Activated effector memory CD4-positive, alpha-beta T cell treated with anti-CD3 and anti-CD28 coated beads, Interleukin-2, amount 50 U/mL, for 16 hours (primary cell): Measurements from ENCODE around the gene GIPC1.
"Not testable (repeated sequence)": the region's sequence is repeated elsewhere in the genome, so short reads cannot be mapped to it uniquely, and the experiment has no call there.

Source experiments
- DNase-seq: peaks from one replicate; pipeline ENCODE4 v3.0.0-alpha.2; 2020

Gene GIPC1

GRCh38 chr19:14517840-14518505, 22.0 kb upstream of the GIPC1 start, which contains the start of gene DNAJB1:
DNAJB1 (minus strand) TSS chr19:14518397; CDS start chr19:14518349, 48 bp downstream.
- DNase-seq = peak; percentile 91

GRCh38 chr19:14517446-14517839, 21.5 kb upstream of the GIPC1 start:
- no peak for DNase-seq

DNA sequence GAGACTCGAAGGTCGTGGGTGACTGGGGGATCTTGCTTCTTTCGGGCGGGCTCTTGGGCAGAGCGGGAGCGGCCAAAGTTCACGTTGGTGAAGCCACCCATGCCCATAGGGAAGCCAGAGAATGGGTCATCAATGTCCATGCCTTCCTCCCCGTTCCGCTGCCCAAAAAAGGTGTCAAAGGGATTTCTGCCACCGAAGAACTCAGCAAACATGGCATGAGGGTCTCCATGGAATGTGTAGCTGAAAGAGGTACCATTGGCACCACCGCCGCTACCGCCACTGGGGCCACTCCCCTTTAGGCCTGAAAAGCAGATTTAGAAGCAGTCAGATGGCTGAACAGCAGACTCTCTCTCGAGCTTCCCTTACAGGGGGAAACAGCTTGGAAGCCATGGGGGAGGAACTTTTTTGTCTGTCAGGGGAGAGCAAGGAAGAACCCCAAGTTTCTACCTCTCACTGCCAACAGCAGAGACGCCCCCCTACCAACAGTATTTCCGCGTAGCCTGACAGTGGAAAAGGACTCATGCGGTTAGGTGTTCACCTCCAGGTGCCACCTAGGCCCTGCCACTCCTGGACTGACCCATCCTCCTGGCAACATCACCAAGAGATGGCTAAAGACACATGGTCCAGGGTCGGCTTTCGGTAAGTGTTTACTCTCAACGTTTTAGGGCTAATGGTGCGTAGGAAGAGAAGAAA, 21.0 kb upstream of the GIPC1 start:
- DNase-seq = peak; percentile 75

GRCh38 chr19:14516048-14516534, 20.2 kb upstream of the GIPC1 start:
- peak; percentile 71 for DNase-seq

DNA sequence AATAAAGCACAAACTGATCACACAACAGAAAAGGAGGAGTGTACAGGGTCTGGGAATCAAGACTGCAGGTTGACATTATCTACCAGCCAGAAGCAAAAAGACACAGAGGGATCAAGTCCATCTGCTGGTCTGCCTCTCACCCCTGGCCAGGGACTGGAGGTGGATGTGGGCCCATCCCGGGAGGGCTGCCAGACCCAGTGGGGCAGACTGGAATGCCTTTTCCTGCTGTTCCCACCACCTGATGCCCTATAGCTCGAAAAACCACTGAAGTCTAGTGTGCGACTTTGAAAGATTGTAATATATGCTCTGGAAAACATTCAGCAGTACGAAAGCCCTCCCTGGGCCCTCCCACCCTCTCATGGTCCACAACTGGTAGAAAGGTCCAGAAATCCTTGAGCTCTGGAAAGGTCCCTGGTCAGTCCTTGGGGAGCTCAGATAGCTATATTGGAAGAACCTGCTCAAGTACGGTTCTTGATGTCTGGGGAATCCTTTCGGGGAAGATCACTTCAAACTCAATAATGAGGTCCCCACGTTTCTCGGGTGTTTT, 19.6 kb upstream of the GIPC1 start:
- DNase-seq = no peak

GRCh38 chr19:14514215-14514863, 18.4 kb upstream of the GIPC1 start:
- DNase-seq = no peak

GRCh38 chr19:14512406-14512961, 16.6 kb upstream of the GIPC1 start:
- DNase-seq = no peak

- DNase-seq = no peak
These were observed 15.3 kb upstream of the GIPC1 start for GRCh38 chr19:14511229-14511593.

GRCh38 chr19:14510311-14511228, 14.6 kb upstream of the GIPC1 start:
- no peak for DNase-seq

DNA sequence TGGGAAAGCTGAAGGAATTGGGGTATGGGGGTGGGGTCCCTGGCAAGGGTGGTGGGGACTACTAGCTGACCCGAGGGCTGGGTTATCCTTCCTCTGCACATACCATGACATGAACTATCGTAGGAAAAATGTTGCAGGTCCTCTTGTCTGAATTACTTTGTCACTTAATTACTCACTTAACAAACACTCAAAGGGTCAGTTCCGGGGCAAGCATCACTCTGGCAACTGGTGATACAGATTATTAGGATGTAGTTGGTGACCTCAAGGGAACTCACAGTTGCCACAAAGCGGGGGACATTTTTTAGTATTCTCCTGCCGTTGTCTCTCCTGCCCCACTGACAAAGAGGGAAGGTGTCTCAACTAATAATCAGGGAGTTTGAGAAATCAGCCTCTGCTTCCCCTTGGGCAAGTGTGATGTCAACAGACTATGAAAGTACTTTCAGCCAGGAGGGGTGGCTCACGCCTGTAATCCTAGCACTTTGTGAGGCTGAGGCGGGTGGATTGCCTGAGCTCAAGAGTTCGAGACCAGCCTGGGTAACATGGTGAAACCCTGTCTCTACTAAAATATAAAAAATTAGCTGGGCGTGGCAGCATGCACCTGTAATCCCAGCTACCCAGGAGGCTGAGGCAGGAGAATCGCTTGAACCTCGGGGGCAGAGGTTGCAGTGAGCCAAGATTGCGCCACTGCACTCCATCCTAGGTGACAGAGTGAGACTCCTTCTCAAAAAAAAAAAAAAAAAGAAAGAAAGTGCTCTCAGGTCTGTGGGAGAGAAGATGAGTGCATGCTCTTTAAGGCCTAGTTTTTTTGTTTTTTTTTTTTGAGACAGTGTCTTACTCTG, 12.0 kb upstream of the GIPC1 start:
- DNase-seq = no peak

DNA sequence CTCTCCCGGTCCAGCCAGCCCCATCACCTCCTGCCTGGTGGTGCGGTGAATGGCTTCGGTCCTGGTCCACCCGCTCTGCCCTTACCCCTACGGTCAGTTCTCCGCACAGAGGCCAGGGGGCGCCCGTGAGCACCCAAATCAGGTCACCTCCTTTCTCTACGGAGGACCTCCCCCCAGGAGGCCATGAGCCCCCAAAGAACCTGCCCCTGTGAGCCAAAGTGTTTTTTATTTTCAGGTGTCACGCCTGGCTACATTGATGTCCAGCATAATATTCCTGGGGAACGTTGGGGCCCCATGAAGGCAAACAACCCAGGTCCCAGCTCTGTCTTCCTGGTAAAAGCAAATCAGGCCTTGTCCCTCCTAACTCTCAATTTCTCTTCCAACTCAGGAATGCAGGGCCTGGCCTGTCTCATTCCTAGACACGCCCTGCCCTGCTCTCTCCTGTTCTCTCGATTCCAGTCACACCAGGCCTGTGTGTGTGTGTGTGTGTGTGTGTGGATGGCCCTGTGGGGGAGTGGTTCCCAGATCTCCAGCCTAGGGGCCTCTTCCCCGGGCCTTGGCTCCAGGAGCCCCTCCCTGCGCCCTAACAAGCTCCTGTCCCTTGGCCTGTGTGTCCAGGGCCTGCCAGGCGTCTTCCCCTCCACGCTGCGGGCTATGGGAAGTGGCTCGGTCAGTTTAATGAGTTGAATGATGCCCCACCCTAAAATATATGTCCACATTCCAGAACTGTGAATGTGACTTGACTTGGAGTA, 9.7 kb upstream of the GIPC1 start:
- peak; percentile 88 for DNase-seq

DNA sequence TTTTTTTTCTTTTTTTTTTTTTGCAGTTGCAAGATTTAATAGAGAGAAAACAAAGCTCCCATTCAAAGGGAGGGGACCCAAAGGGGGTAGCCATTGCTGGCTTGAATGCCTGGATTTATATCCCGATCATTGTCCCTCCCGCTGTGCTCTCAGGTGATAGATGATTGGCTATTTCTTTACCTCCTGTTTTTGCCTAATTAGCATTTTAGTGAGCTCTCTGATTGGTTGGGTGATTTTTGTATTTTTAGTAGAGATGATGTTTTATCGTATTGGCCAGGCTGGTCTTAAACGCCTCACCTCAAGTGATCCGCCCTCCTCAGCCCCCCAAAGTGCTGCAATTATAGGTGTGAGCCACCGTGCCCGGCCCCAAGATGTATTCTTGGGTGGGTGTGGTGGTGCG, 8.6 kb upstream of the GIPC1 start:
- DNase-seq = not testable (repeated sequence)

DNA sequence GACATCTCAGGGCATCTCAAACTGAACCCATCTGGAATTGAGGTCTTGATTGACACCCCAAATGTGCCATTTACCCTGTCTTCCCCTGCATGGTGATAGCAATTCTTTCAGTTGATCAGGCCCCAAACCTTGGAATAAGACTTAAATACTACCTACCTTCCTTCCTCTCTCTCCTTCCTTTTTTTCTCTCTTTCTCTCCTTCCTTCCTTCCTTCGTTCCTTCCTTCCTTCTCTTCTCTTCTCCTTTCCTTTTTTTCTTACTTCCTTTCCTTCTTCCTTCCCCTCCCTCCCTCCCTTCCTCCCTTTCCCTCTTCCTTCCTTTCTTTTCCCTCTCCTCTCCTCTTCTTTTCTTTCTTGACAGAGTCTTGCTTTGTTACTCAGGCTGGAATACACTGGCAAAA, 7.4 kb upstream of the GIPC1 start:
- no peak for DNase-seq

GRCh38 chr19:14502334-14503092, 6.6 kb upstream of the GIPC1 start:
- DNase-seq = no peak

DNA sequence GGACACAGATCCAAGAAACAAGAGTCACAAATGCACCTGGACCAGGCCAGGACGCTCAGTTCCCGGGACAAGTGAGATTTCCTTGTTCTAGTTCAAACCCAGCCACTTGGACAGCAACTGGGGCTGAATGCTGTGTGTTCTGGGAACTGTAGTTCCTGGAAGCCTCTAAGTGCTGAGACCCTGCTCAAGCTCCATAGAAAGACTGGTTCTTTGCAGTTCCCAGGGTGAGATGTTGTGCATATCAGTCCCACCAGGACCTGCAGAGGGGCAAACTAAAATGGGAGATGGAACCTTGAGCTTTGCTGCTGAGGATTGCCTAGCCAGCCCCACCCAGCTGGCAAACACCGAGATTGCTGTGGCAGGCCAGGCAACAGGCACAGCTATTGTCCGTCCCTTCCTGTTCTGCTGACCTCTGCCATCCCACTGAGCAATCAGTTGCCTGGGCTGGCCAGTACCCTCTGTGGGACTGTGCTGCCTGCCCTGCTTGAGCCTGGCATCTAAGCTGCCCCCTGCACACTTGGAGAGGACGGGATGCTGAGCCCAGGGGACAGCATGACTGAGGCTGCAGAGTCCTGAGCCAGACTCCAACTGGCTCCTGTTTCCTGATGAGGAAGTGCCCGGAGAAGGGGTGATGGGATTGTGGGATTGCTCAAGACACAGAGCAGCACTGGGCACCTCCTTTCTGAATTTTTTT, 1.4 kb upstream of the GIPC1 start:
- no peak for DNase-seq

DNA sequence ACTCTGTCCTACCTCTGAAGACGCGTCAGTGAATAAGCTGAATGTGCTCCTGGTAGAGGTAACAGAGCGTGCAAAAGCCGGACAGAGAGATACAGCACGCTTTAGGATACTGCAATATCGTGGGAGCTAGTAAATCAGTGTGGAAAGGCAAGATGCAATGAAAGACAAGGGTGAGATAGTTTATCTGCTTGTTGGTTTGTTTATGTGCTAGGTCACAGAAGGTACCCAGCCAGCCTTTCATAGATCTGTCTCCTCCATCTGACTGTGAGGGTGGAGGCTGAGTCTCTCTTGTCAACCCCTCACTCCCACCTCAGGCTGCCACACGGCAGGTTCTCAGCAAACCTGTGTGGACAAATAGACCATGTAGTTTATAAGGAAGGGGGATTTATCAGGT, 904 bp upstream of the GIPC1 start:
- no peak for DNase-seq

GRCh38 chr19:14495672-14496028, 277 bp downstream of the GIPC1 start:
- DNase-seq = no peak

- DNase-seq = no peak
These were observed 836 bp downstream of the GIPC1 start for GRCh38 chr19:14494910-14495671.
